A204.1 (cell line): Measurements from ENCODE around the gene FXYD7.
"Not testable (repeated sequence)": the region's sequence is repeated elsewhere in the genome, so short reads cannot be mapped to it uniquely, and the experiment has no call there.

ENCODE experiments used
- FAIRE-seq: peaks from 2 replicates; lab custom pipeline; 2012; peaks lifted over from hg19 to GRCh38; lab: Jason Lieb, UNC

FXYD7 gene, protein sequence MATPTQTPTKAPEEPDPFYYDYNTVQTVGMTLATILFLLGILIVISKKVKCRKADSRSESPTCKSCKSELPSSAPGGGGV

DNA sequence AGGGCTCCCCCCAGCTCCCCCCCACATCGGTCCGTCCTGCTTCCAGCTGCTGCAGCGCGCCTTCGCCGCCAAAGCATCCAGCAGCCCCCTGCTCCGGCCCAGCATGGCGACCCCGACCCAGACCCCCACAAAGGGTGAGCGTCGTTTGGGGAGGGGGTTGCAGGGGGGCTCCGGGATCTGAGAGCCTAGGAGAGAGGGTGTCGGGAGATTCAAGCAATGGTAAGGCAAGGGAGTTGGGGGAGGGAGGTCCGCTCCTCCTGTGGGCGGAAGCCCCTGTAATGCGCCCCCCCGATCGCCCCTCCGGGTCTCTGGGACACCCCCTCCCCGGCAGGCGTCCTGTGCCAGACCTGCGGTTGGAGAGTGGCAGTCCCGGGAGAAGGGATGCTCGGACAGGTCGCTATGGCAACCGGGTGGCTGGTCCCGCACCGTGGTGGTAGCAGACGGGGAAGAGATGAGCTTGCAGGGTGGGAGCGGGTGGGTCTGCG lies at the start of gene FXYD7:
Gene FXYD7, plus strand, starts transcription at position 25 of the 485 bp plus-strand sequence. Its CDS starts 79 bp downstream, at position 104.
- no peak for FAIRE-seq

DNA sequence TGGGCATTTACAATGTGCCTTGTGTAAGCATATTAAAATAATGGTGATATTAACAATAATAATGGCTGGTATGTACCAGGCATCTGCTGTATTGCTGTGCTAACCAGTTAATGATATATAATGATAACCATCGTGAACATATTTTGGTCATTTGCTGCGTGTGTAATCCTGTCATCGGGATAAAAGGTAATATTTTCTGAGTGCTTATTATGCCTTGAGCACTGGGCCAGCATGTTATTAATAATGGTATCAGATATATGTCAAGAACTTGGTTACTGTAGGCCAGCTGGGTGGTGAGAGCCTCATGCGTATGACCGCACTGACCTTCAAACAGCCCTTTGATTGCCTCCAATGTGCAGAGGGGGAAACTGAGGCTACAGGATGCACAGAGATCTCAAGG lies 49.6 kb upstream of the FXYD7 start:
- FAIRE-seq, result no peak

DNA sequence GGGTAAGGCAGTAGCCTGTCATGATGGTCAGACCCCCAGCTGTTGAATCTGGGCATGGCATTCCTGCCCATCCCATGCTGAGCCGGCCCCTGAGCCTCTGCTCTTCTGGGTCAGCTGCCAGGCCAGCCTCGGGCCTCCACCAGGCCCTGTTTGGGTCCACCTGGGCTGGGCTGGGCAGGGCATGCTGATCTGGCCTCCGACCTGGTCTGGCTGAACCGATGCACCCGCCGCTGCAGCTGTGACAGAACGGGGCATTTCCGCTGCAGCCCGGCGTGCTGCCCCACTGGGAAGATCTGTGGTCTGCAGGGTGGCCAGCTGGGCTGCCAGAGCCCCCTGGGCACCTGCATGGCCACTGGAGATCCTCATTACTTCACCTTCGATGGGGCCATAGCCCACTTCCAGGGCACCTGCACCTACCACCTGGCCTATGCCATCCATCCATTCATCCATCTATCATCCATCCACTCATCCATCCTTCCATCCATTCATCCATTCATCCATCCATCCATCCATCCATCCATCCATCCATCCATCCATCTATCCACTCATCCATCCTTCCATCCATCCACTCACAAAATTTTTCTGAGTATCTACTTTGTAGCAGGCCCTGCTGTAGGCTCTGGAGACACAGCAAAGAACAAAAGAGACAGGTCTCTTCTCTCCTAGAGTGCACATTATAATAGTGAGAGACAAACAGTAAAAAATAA lies 49.0 kb upstream of the FXYD7 start:
- no peak for FAIRE-seq

DNA sequence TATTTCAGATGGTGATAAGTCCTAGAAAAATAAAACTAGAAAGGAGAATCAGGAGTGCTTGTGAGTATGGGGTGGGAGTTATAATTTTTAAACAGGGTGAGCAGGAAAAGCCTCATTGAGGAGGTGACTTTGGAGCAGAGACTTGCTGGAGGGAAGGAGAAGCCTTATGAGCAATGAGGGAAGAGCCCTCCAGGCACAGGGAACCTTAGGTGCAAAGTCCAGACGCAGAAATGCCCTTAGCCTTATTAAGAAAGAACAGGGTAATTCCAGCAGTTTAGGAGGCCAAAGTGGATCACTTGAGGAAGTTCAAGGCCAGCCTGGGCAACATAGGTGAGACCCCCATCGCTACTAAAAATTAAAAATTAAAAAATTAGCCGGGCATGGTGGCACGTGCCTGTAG lies 48.4 kb upstream of the FXYD7 start:
- FAIRE-seq, result no peak

DNA sequence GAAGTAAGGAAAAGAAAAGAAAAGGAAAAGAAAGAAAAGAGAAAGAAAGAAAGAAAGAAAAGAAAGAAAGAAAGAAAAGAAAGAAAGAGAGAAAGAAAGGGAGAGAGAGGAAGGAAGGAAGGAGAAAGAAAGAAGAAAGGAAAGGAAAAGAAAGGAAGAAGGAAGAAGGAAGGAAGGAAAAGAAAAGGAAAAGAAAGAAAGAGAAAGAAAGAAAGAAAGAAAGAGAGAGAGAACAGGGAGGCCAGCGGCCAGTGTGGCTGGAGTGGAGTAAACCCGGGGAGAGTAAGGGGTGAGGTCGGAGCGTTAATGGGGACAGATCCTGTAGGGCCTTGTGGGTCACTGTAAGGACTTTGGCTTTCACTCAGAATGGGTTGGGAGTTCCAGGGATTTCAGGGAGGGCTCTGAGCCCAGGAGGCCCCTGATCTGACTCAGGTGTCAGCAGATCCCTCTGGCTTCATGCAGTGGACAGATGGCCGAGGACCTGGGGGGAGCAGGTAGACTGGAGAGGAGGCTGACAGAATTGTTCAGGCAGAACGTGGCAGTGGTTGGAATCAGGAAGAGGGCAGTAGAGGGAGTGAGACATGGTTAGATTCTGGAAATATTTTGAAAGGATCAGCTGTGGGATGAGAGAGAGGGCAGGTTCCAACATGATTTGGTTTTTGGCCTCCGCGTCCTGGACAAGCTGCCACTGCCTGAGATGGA lies 47.2 kb upstream of the FXYD7 start:
- no peak for FAIRE-seq

DNA sequence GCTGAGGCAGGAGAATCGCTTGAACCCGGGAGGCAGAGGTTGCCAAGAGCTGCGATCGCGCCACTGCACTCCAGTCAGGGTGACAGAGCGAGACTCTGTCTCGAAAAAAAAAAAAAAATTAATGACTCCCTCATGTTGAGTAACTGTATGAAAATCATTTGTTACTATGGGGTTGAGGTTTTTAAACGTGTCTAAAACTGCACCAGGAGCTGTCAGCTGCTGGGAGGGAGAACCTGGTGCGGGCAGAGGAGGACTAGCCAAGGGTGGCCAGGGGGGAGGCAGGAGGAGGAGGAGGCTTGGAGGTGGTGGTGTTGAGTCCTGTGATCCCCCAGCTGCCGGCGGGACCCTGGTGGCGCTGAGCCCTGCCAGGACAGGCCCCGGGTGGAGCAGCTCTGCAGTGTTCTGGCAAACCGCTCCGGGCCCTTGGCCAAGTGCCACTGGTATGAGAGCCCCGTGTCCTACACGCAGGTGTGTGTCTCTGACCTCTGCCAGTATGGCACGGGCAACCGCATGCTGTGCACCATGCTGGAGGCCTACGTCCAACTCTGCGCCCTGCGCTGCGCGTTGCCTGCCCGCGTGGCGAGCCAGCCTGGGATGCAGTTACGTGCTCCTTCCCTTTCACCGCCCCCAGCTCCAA lies 44.5 kb upstream of the FXYD7 start:
- FAIRE-seq, result no peak

DNA sequence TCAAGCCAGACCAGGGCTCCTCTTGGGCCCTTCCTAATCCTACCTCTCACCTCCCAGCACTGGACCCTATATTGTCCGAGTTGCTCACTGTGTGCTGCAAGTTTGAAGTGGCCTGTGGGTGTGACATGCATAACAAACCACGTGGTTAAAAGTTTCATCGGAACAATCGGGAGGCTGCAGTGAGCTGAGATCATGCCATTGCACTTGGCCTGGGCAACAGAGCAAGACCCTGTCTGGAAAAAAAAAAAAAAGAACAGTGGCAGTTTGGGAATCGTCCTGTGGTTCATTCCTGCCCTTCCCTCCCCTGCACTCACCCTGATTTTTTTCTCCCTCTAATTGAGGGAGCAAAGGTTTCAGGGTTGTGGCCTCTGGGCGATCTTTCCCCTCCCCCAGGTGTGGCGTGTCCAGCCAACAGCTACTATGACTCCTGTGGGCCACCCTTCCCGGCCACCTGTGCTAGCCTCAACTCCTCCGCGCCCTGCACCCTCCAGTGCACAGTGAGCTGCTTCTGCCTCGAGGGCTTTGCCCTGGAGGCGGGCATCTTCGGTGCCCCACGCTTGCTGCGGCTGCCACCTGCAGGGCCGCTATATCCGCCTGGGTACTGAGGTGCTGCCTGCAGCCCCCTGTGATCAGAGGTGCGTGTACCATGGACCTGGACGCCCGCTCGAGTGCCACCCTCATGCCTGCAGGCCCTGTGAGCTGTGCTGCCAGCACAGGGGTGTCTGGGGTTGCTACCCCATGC lies 43.7 kb upstream of the FXYD7 start:
- no peak for FAIRE-seq

DNA sequence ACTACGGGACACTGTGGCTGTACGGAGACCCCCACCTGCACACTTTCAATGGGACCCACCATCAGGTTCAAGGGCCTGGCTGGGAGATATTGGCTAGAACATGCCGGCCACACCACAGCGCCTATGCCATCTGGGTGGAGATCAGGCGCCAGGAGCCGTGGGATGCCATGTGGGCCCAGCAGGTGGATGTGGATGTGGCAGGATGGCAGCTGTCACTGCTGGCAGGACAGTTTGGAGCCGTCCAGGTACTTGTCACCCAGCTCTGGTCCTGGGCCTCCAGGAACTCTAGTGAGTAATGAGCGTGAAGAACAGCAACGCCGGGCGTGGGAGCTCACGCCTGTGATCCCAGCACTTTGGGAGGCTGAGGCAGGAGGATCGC lies 43.2 kb upstream of the FXYD7 start:
- no peak for FAIRE-seq

DNA sequence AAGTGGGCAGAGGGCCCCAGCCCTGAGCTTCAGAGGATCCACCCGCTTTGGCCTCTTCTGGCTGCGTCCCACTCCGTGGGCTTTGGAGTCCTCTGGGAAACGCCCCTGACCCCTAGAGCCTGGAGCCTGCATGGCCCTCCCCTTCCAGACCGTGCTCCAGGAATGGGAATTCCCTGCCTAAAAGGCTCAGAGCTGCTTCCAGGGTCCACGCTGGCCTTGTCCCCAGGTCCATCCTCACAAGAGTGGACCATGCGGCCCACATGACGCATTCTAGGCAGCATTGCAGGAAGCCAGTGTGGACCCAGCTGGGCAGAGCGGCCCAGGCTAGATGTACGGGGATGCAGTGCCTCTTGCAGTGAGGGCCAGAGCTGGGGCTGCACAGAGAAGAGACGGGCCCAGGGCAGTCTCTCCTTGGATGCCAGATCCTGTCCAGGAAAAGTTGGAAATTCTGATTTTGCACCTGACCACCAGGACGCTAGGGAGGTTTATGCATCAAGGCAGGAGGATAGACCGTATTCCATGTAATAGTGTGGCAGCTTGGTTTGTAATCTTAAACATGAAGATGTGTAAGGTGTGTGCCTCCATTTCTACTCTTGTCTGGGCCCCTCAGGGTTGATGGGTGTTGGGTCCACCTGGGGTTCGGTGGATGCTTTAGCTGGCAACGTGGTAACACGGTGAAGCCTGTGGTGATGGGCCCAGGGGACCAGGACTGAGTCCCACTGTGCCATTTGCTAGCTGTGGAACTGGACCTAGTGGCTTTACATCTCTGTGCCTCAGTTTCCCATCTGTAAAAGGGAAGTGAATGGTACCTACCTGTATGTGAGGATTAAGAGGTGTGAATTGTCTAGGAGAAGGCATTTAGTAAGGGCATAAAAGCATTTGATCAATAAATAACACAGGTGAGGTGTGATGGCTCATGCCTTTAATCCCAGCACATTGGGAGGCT lies 42.2 kb upstream of the FXYD7 start:
- FAIRE-seq, result no peak

DNA sequence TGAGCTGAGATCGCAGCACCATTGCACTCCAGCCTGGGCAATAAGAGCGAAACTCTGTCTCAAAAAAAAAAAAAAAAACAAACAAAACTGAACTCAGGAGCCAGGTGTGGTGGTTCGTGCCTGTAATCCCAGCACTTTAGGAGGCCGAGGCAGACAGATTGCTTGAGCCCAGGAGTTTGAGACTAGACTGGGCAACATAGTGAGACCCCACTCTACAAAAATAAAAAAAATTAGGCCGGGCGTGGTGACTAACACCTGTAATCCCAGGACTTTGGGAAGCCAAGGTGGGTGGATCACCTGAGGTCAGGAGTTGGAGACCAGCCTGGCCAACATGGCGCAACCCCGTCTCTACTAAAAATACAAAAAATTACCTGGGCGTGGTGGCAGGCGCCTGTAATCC lies 41.1 kb upstream of the FXYD7 start:
- not testable (repeated sequence) for FAIRE-seq

DNA sequence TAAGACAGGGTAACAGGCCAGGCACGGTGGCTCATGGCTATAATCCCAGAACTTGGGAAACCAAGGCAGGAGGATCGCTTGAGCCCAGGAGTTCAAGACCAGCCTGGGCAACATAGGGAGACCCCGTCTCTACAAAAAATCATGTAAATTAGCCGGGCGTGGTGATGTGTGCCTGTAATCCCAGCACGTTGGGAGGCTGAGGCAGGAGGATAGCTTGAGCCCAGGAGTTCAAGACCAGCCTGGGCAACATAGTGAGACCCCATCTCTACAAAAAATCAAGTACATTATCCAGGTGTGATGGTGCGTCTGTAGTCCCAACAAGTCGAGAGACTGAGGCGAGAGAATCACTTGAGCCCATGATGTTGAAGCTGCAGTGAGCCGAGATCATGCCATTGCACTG lies 39.4 kb upstream of the FXYD7 start:
- not testable (repeated sequence) for FAIRE-seq

DNA sequence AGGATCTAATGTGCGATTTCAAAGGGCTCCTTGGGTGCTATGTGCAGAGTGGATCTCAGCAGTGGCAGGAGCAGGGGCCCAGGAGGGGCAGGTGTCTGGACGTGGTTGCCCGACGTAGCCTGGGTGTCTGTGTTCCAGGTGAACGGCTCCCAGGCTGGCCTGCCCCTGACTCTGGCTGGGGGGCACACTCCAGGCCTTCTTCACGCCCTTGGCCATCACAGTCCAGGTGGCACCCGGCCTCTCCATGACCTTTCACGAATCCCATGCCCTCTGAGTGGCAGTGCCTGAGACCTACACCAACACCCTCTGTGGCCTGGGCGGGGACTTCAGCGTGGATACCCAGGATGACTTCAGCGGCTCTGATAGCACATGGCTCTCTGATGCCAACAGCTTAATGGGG lies 38.7 kb upstream of the FXYD7 start:
- no peak for FAIRE-seq

DNA sequence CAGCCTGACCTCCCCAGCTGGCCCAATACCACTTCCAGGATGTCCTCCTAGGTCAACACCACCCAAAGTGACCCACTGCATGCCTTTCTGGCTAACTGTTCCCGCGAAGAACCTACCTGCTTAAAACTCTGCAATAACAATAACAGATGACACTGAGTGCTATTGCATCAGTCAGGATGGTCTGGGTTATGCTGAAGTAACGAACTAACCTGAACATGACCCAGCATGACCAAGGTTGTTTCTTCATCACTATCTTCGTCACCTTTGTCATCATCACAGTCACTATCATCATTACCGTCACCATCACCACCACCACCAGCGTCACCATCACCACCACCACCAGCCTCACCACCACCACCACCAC lies 38.0 kb upstream of the FXYD7 start:
- FAIRE-seq, result no peak

DNA sequence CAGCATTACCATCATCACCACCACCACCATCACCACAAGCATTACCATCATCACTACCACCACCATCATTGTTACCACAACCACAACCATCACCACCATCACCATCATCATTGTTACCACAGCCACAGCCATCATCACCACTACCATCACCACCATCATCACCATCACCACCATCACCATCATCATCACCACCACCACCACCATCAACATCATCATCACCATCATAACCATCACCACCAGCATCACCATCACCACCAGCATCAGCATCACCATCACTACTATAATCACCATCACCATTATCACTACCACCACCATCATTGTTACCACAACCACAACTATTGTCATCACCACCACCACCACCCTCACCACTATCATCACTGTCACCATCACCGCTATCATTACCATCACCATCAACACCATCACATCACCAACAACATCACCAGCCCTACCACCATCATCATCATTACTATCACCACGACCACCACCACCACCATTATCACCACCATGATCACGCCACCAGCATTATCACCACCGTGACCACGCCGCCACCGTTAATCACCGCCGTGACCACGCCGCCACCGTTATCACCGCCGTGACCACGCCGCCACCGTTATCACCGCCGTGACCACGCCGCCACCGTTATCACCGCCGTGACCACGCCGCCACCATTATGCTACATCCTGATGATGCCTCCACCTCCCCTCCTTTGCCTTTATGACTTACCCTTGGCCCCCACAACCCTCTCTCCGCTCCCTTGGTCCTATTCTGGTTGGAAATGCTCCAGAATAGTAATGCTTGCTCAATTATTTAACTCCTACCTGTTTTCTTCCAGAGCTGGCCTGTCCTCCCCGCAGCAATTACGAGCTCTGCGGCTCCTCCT lies 37.4 kb upstream of the FXYD7 start:
- no peak for FAIRE-seq

DNA sequence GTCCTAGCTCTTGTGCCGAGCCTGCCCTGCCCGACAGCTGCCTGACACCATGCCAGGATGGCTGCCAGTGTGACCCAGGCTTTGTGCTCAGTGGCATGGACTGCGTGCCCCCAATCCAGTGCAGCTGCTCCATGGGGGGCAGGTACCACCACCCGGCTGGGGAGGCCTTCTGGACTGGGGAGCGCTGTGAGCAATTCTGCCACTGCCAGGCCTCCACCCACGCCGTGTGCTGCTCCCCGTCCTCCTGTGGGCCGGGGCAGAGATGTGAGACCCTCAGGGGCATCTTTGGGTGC lies 36.8 kb upstream of the FXYD7 start:
- FAIRE-seq, result no peak

DNA sequence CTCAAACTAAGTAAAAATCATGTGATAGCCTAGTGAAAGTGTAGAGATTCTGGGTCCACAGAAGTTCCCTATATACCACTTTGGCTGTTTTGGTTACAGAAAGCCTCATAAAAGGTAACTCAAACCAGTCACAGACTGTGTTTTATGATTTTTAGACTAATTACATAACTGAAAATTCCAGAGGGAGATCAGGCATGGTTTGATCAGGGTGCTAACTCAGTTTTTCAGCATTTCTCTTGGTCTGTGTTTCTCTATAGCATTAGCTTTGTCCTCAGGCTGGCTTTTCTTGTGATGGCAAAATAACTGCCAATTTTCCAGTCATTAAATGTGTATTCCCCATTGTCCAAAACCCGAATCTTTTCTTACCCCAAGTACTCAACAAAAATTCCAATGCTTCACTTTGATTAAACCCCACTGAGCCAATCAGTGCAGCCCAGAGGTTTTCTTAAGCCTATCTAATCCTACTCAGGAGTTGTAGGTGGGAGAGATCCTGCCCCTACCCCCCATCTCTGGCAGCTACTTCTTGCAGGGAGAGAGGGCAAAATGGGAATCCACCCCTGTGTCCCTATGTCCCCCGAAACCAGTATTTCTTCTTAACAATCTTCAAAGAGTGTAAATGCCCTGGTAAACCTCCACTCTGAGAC lies 36.0 kb upstream of the FXYD7 start:
- FAIRE-seq, result no peak

DNA sequence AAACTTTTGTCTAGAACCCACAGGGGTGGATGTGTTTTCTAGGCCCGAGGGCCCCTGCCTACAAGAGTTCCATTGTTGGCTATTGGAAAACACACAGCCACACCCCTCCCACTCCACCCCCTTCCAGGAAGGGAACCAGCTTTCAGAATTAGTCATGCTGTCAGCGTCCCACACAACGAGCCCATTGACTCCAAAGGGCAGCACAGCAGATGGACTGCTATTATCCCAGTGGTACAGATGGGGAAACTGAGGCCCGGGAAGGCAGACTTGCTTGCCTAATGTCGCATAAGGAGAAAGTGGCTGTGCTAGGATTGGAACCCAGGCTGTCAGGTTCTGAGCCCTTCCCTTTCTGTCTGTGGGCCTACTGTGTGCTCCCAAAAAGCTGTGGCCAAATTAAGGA lies 35.5 kb upstream of the FXYD7 start:
- no peak for FAIRE-seq

DNA sequence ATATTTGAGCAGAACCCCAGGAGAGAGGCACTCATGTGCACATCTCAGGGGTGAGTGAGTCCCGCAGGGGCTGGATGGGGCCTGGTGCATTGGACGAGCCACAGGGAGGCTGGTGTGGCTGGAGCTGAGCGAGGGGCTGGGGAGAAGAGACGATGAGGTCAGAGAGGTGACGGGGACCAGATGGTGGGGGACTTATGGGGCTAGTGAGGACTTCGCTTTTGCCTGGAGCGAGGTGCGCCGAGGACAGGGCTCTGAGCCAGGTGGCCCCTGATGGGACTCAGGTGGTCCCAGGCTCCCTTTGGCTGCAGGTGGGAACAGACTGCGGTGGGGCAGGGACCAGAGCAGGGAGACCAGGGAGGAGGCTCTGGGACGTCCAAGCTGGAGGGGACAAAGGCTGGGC lies 34.3 kb upstream of the FXYD7 start:
- FAIRE-seq, result no peak

DNA sequence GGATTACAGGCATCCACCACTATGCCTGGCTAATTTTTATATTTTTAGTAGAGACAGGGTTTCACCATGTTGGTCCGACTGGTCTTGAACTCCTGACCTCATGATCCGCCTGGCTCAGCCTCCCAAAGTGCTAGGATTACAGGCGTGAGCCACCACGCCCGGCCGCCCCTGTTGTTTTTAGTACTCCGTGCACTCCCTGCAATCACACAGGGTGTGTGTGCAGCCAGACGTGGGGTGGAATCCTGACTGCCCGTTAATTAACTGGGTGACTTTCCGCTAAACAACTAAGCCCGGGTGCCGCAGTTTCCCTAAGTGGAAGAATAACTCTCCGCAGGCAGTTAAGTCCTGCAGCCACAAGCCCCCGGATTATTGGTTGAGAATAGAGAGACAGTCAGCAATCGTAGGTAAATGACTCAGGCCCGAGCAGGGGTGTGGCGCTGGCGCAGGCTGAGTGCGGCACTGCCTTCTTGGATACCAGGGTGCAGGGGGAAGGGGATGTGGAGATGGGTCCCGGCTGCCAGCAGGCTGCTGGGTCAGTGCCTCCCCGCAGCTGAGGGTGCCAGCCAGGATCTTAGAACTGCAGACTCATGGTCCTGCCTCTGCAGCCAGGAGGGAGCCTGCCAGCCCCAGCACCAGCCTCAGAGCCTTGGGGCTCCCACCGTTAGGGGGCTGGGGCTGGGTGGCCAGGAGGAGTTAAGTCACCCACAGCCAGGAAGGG lies 33.5 kb upstream of the FXYD7 start:
- FAIRE-seq, result no peak

DNA sequence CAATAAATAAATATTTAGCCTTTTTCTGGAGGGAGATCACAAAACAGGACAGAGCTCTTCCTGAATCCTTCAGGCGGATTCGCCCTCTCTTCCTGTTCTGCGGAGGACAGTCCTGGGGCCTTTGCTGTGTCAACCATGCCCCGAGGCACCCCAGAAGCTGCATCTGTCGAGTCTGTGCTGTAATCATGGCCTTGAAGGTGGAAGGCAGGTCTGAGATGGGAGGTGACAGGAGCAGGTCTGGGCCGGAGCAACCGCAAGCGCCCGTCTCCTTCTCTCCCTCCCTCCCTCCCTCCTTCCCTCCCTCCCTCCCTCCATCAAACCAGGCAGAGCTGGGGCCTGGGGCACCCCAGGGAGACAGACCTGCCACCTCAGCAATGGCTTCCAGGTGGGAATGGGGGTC lies 32.1 kb upstream of the FXYD7 start:
- FAIRE-seq, result no peak
